Lower leg skin (tissue), 3 donors: Measurements from ENCODE around the gene HOGA1.
A peak's percentile ranks its signal among the peaks of the same experiment; 100 is the strongest.

Experiments used
- CTCF ChIP-seq, 3 donors: fragments of 450-650 bp; IDR thresholded peaks; one replicate each; pipeline ENCODE4 v1.5.1; 2016; ENCODE audit warnings: antibody characterized with exemption in 3 of 3, mild to moderate bottlenecking in 3 of 3, moderate library complexity in 2 of 3
- POLR2A ChIP-seq, 2 donors: fragments of 450-650 bp; IDR thresholded peaks; one replicate each; pipeline ENCODE4 v1.6.1; 2016 to 2017; ENCODE audit warnings: antibody characterized with exemption in 2 of 2, mild to moderate bottlenecking in 1 of 2, moderate library complexity in 1 of 2

GRCh38 chr10:97553575-97554031 is 30.6 kb upstream of the HOGA1 start:
- peak in 1 of 3 donors; percentile 35 for TF ChIP-seq CTCF (IDR thresholded peaks at IDR 0.05)
- TF ChIP-seq POLR2A (IDR thresholded peaks at IDR 0.05), result no peak
